Activated CD4-positive, alpha-beta T cell treated with anti-CD3 and anti-CD28 coated beads, Interleukin-2, amount 10 ng/mL, durations not matched to agents 24 days and 14 days (primary cell): ENCODE measurements around the gene VAMP4. TPM values are rescaled to one million over a fixed set of nuclear protein-coding genes. Genes with fewer than 3 reads are reported as not detected.

ENCODE experiments used
- DNase-seq: peaks from one replicate; pipeline ENCODE4 v3.0.0; 2022
- H3K27ac Mint-ChIP-seq: one replicate; pipeline ENCODE4 v1.8.0; 2022; ENCODE audit warnings: mild to moderate bottlenecking, mixed read lengths
- H3K27me3 Mint-ChIP-seq: one replicate; pipeline ENCODE4 v1.8.0; 2022; ENCODE audit warnings: mixed read lengths
- H3K36me3 Mint-ChIP-seq: one replicate; pipeline ENCODE4 v1.8.0; 2022; ENCODE audit warnings: low read depth, mild to moderate bottlenecking, mixed read lengths
- H3K4me1 Mint-ChIP-seq: one replicate; pipeline ENCODE4 v1.8.0; 2021; ENCODE audit warnings: mixed read lengths
- H3K4me3 Mint-ChIP-seq: one replicate; pipeline ENCODE4 v1.8.0; 2022; ENCODE audit warnings: mild to moderate bottlenecking, moderate library complexity, mixed read lengths
- H3K9me3 Mint-ChIP-seq: one replicate; pipeline ENCODE4 v1.8.0; 2021; ENCODE audit warnings: mixed read lengths
- intact Hi-C: fragments of 100-400 bp; cut with micrococcal nuclease; formaldehyde crosslinking; loops from one replicate; pipeline ENCODE4 v1.15.1; 2023
- total RNA-seq: library from RNA; stranded (reverse); gene quantifications from 2 replicates; pipeline ENCODE4 v1.2.3, GENCODE V29; 2022

Gene VAMP4
- total RNA-seq, 1 donor from 2014 or later, result 7.7 TPM

DNA sequence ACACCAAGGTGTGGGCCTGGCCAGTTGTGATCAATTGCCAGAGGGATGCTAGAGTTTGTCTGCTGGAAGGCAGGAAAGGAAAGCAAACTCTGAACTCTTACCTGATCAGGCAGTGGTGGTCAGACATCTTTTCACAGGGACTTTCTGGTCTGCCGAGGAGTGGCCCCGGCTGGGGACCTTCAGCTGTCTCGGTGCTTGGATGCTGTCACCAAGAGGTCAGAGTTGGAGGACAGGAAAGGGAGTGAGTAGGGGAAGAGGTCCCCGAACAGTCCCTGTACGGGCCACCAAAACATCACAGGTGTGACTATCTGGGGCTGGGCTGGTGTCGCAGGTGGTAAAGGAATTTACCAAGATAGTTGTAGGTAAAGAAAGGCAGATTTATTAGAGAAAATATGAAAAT, 21.9 kb upstream of the VAMP4 start:
- Mint-ChIP-seq H3K36me3 (no peaks in the 10 kb centered on the region), H3K9me3 (no peaks in the 10 kb centered on the region), H3K27ac (no peak overlapping the region), H3K27me3 (peaks cover 29% of the 10 kb centered on the region), H3K4me1 (no peaks in the 10 kb centered on the region), H3K4me3 (no peak overlapping the region)
- intact Hi-C loops, result no loop called here
- no peak for DNase-seq

DNA sequence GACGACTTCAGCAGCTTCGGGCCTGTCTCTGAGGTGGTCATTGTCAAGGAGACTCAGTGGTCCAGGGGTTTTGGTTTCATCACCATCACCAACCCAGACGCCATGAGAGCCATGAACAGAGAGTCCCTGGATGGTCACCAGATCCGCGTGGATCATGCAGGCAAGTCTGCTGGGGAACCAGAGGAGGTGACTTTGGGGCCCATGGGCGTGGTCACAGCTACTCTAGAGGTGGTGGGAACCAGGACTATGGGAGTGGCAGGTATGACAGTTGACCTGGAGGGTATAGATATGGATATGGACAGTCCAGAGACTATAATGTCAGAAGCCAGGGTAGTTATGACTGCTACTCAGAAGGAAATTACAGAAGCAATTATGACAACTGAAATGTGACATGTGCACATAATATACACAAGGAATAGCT, 20.3 kb upstream of the VAMP4 start:
- no peak for DNase-seq
- H3K27ac Mint-ChIP-seq, result no peak overlapping the region
- no peaks in the 10 kb centered on the region for H3K36me3 Mint-ChIP-seq

DNA sequence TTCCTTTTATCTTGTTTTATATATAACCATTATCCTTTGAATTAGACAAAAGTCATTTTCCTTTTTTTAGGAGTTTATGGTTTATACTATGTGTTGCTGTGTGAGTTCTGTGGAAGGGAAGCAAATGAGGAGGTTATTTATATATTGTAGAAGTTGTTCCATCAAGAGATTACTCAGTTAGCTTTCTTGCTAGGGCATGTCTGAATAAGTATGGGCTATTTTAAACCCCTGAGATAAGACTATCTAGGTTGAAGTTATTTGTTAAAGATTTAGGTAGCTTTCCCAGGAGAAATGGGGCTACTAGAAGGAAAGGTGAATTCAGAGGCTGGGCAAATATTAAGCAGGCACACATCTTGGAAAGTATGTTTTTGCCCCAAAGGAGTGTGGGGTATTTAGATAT, 16.1 kb upstream of the VAMP4 start:
- Mint-ChIP-seq H3K36me3 (no peaks in the 10 kb centered on the region), H3K27me3 (peaks cover 7% of the 10 kb centered on the region), H3K9me3 (no peaks in the 10 kb centered on the region), H3K27ac (no peak overlapping the region), H3K4me1 (peaks cover 3% of the 10 kb centered on the region), H3K4me3 (no peak overlapping the region)
- intact Hi-C loops, result no loop called here
- no peak for DNase-seq

More for the DNA sequence above, 20.3 kb upstream of the VAMP4 start:
- intact Hi-C loops, result no loop called here
- no peaks in the 10 kb centered on the region for H3K9me3 Mint-ChIP-seq
- H3K4me3 Mint-ChIP-seq, result no peak overlapping the region
- no peaks in the 10 kb centered on the region for H3K4me1 Mint-ChIP-seq
- H3K27me3 Mint-ChIP-seq, result peaks cover 31% of the 10 kb centered on the region

DNA sequence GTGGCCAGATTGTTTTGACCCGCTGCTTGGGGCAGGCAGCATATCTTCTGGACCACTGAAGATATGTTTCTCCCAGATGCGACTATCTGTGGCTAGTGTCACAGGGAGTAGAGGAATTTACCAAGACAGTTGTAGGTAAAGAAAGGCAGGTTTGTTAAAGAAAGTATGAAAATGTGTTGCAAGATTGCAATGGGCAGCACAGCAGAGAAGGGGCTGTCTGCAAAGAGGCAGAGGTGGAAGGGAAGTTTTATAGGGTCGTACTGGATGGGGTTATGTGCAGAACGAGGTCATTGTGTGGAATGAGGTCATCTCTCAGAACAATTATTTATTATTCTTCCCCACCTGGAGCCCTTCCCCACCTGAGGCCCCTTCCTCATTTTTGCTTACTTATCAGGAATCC, 15.0 kb upstream of the VAMP4 start:
- H3K36me3 Mint-ChIP-seq, result no peaks in the 10 kb centered on the region
- no peaks in the 10 kb centered on the region for H3K9me3 Mint-ChIP-seq
- no peak overlapping the region for H3K4me3 Mint-ChIP-seq
- no peak for DNase-seq
- H3K27me3 Mint-ChIP-seq, result peaks cover 4% of the 10 kb centered on the region
- peaks cover 3% of the 10 kb centered on the region for H3K4me1 Mint-ChIP-seq
- intact Hi-C loops, result no loop called here
- no peak overlapping the region for H3K27ac Mint-ChIP-seq

DNA sequence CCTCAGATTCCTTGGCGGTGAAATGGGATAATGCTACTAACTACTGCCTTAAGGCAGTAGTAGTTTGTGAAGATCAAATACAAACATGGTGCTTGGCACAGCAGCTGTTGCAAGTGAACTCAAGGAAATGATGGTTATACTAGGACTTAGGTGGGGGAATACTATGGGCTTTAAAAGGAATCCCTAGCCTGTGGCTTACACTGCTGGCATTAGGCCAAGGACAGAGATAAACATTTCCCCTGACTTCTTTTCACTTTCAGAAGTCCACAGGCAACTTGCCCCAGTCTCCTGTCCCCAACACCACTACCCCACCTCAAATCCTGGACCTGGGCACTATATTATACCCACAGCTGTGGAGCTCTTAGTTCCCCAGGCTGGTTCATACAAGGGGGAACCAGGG, 13.1 kb upstream of the VAMP4 start:
- Mint-ChIP-seq H3K27me3 (peaks cover 4% of the 10 kb centered on the region), H3K4me3 (no peak overlapping the region), H3K36me3 (no peaks in the 10 kb centered on the region), H3K4me1 (peaks cover 7% of the 10 kb centered on the region), H3K27ac (no peak overlapping the region), H3K9me3 (no peaks in the 10 kb centered on the region)
- no peak for DNase-seq
- intact Hi-C loops, result no loop called here

DNA sequence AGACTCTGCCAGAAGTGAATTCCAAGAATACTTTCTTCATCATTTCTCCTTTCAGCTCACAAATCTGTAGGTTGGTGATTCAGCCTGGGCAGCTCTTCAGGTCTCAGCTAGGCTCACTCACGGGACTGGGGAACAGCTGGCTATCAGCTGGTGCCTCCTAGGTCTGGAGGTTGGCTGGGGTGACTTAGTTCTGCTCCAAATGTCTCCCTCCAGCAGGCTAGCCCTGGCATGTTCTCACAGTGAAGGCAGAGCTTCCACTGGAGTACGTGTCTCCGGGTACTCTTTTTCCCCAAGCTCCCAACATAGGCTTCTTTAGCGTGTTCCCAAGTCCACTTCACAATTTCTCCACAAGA, 12.5 kb upstream of the VAMP4 start:
- Mint-ChIP-seq H3K4me3 (no peak overlapping the region), H3K9me3 (no peaks in the 10 kb centered on the region), H3K27me3 (peaks cover 4% of the 10 kb centered on the region), H3K27ac (no peak overlapping the region), H3K36me3 (no peaks in the 10 kb centered on the region), H3K4me1 (peaks cover 7% of the 10 kb centered on the region)
- intact Hi-C loops, result no loop called here
- DNase-seq, result peak; percentile 51

DNA sequence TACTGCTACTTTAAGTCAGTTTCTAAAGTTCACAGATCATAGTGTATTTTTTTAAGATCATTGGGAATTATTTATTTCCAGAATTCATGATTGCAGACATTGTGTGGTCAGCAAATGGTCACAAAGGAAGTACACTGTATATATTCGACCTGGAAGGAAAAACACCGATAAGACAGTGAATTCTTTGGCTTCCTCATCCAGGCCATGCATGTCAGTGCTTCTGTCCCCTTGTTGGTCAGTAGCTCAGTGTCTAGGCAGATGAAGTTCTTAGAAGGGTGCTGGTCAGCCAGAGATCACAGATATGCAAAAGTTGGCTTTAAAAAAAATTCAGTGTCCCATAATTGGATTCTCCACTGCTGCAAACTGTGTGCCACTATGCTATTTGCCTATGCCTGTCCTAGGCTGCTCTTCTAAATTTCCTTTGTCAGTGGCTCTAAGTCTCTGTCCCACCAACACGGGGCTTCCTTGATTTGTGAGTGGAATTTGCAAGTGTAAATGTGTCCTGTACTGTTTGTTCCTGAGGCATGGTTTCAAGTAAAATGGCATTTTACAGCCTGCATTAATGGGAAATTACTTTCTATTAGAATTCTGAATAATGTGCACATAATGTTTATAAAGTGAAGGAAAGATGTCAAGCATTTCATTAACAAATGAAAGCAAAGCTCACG, 12.0 kb upstream of the VAMP4 start:
- no peaks in the 10 kb centered on the region for H3K36me3 Mint-ChIP-seq
- no peak overlapping the region for H3K4me3 Mint-ChIP-seq
- H3K27ac Mint-ChIP-seq, result no peak overlapping the region
- peaks cover 7% of the 10 kb centered on the region for H3K4me1 Mint-ChIP-seq
- H3K27me3 Mint-ChIP-seq, result peaks cover 4% of the 10 kb centered on the region
- peak; percentile 44 for DNase-seq
- no peaks in the 10 kb centered on the region for H3K9me3 Mint-ChIP-seq
- intact Hi-C loops, result no loop called here

DNA sequence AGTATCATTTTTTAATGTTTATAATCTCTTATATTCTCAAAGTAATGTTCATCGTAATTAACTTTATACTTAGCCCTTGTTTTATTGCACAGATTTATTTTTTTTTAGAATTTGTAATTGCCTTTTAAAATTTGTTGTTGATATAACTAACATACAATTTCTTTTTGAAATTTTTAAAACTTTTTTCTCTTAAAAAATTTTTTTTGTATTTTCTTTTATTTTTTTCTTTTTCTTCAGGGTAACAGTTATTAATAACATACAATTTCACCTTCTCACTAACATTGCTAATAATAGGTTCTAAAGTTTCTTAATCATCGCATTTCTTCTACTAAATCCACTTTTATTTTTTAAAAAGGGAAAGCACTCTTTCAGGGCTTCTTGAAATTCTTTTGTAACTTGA, 11.3 kb upstream of the VAMP4 start:
- Mint-ChIP-seq H3K27me3 (peaks cover 3% of the 10 kb centered on the region), H3K9me3 (no peaks in the 10 kb centered on the region), H3K36me3 (no peaks in the 10 kb centered on the region), H3K27ac (no peak overlapping the region), H3K4me3 (no peak overlapping the region), H3K4me1 (peaks cover 7% of the 10 kb centered on the region)
- intact Hi-C loops, result no loop called here
- DNase-seq, result no peak

DNA sequence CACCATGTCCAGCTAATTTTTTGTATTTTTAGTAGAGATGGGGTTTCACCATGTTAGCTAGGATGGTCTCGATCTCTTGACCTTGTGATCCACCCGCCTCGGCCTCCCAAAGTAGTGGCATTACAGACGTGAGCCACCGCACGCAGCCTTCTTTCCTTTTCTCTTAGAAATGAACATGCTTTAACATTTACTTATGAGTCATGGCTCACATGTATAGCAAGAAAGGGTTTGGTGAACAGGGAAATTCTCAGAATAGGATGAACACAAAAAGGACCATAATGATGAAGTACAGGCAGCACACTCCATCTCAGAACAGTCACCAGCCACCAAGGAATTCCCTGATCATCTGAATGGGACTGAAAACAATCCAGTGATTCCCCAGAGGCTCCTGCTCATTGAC, 9.4 kb upstream of the VAMP4 start:
- peaks cover 7% of the 10 kb centered on the region for H3K4me1 Mint-ChIP-seq
- intact Hi-C loops, result no loop called here
- H3K27me3 Mint-ChIP-seq, result no peaks in the 10 kb centered on the region
- H3K27ac Mint-ChIP-seq, result peak overlapping the region; percentile 80
- DNase-seq, result peak; percentile 61
- no peaks in the 10 kb centered on the region for H3K9me3 Mint-ChIP-seq
- H3K36me3 Mint-ChIP-seq, result no peaks in the 10 kb centered on the region
- H3K4me3 Mint-ChIP-seq, result peak overlapping the region; percentile 3

DNA sequence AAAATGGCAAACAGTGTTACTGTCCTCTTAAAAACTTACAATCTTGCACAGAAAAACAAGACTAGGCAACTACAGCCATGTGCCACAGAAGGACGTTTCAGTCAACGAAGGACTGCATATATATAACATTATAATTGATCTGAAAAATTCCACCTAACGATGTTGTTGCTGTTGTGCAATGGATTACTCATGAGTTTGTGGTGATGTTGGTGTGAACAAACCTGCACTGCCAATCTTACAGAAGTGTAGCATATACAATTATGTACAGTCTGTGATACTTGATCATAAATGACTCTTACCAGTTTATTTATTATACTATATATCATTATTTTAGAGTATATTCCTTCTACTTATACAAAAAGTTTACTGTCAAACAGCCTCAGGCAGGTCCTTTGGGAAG, 6.8 kb upstream of the VAMP4 start:
- H3K9me3 Mint-ChIP-seq, result no peaks in the 10 kb centered on the region
- H3K27ac Mint-ChIP-seq, result no peak overlapping the region

DNA sequence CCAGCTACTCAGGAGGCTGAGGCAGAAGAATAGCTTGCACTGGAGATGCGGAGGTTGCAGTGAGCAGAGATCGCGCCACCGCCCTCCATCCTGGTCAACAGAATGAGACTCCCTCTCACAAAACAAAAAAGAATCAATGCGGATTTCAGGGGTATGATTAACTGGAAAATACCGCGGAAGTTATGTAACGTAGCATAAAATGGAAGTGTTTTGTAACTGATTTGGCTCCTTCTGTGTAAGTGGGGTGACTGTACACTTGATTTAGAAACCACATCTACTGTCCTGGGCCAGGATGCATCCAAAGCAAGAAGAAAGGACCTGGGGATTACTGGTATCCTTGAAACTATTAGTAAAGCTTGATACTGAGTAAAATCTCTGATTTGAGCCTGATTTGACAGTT, 3.1 kb upstream of the VAMP4 start:
- Mint-ChIP-seq H3K27me3 (no peaks in the 10 kb centered on the region), H3K36me3 (peaks cover 1% of the 10 kb centered on the region), H3K27ac (no peak overlapping the region), H3K9me3 (no peaks in the 10 kb centered on the region), H3K4me1 (peaks cover 32% of the 10 kb centered on the region), H3K4me3 (no peak overlapping the region)
- no peak for DNase-seq
- intact Hi-C loops, result loop anchor here (5.0 kb wide), 4 partner anchors 163 to 1853 kb away; partner anchors contain the start of gene SCYL3

More for the DNA sequence above, 6.8 kb upstream of the VAMP4 start:
- no peaks in the 10 kb centered on the region for H3K27me3 Mint-ChIP-seq
- no peak for DNase-seq
- no peak overlapping the region for H3K4me3 Mint-ChIP-seq
- no peaks in the 10 kb centered on the region for H3K36me3 Mint-ChIP-seq
- intact Hi-C loops, result no loop called here
- peaks cover 17% of the 10 kb centered on the region for H3K4me1 Mint-ChIP-seq

DNA sequence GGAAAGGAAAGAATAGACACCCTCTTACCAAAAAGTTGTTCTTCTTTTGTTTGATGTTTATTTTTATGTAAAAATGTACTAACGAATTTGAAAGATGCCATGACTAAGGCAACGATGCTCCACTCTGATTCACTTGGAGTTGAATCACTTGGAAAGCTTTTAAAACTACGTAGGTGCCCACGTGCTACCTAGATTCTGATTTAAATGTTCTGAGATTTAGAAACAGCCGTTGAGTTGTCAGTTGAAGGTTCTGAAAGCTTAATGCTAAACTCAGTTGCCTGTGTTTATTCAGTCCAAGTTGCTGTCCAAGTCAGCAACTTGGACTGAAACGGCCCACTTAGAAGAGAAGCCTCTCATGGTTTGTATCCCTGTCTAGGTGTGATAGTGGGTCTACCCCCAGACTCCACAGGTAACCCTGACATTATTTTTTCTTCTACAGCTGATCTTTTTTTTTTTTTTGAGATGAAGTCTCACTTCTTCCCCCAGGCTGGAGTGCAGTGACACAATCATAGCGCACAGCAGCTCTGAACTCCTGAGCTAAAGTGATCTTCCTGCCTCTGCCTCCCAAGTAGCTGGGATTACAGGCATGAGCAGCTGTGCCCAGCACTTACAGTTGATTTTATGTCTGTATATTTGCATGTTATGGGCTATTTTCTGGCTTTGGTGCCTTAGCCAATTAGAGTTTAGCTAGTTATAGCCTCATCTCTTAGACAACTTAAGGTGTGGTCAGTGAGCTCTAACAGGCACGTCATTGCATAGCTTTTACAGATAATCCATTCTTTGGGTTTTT, 1.4 kb upstream of the VAMP4 start:
- Mint-ChIP-seq H3K9me3 (no peaks in the 10 kb centered on the region), H3K4me3 (peak overlapping the region; percentile 100), H3K27me3 (no peaks in the 10 kb centered on the region), H3K4me1 (peaks cover 49% of the 10 kb centered on the region), H3K27ac (peak overlapping the region; percentile 100), H3K36me3 (peaks cover 3% of the 10 kb centered on the region)
- no peak for DNase-seq
- intact Hi-C loops, result loop anchor here (2.0 to 5.0 kb wide), 5 partner anchors 98 to 1851 kb away; partner anchors contain the start of genes DNM3 and SCYL3

DNA sequence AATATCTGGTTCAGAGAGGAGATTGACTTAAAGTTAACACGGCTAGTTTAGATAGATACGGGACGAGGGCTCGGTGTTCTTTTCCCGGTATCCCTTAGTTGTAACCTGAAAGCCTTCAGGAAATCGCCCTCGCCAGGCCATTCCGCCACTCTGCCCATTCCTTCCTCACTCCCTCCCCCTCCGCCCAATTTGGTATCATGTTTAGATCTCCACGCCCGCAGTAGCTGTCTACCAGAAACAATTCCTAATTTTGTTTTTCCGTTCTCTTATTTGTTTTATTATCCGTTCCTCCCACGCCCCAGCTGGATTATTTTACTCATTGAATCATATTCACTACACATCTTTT, 685 bp upstream of the VAMP4 start:
- H3K27me3 Mint-ChIP-seq, result no peaks in the 10 kb centered on the region
- no peaks in the 10 kb centered on the region for H3K9me3 Mint-ChIP-seq
- H3K4me1 Mint-ChIP-seq, result peaks cover 51% of the 10 kb centered on the region
- H3K36me3 Mint-ChIP-seq, result peaks cover 6% of the 10 kb centered on the region
- peak overlapping the region; percentile 100 for H3K4me3 Mint-ChIP-seq
- DNase-seq, result no peak
- peak overlapping the region; percentile 100 for H3K27ac Mint-ChIP-seq
- intact Hi-C loops, result loop anchor here (1.0 to 5.0 kb wide), 7 partner anchors 39 to 1850 kb away; partner anchors contain the start of genes DNM3, METTL13 and SCYL3
